GM18505 (cell line): Measurements from ENCODE around the gene COX19.

Experiments used
- ATAC-seq: cut with Tn5 transposase; IDR thresholded peaks from one replicate; pipeline ENCODE4 v1.9.1; 2021; ENCODE audit not compliant: unreplicated experiment
- POLR2A ChIP-seq: IDR thresholded peaks from 4 replicates; pipeline ENCODE4 v1.6.1; 2011; ENCODE audit warnings: borderline replicate concordance; ENCODE audit not compliant: insufficient read depth, insufficient read length; ENCODE audit errors: extremely low read depth

COX19 gene

GRCh38 chr7:922334-923107 is 52.8 kb downstream of the COX19 start:
- ATAC-seq = no peak
- no peak for TF ChIP-seq POLR2A

DNA sequence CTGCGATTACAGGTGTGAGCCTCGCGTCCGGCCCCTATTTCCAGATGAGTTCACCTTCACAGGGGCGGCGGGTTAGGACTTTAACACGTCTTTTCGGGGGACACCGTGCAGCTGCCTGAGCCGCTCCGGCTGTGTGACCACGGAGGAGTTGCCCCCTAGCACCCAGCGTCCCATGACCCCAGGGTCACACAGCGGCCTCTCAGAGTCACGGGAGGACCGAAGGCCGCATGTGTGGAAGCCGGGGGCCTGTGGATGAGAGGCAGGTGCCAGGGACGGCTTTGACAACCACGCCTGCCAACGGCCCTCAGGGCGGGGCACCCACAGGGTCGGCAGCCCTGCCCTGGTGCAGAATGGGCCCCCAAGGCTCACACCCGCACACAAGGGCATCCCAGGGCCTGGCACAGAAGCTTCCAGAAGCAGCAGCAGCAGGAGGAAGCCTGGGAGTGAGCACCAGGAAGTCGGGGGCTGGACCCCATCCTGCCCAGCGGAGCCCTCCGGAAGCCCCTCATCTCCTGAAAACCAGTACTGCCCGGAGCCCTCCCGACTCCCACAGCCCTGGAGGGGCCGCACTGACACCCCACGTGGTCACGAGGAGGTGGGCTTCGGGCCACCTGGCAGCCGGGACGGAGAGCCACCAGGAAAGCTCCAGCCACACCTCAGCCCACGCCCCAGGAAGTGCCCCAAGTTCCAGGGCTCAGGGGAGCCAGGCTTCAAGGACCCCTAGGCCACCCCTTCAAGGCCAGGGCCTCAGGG is 53.6 kb downstream of the COX19 start:
- no peak for ATAC-seq
- TF ChIP-seq POLR2A = peak; percentile 31

GRCh38 chr7:921071-921461 is 54.3 kb downstream of the COX19 start:
- no peak for TF ChIP-seq POLR2A
- ATAC-seq = no peak

DNA sequence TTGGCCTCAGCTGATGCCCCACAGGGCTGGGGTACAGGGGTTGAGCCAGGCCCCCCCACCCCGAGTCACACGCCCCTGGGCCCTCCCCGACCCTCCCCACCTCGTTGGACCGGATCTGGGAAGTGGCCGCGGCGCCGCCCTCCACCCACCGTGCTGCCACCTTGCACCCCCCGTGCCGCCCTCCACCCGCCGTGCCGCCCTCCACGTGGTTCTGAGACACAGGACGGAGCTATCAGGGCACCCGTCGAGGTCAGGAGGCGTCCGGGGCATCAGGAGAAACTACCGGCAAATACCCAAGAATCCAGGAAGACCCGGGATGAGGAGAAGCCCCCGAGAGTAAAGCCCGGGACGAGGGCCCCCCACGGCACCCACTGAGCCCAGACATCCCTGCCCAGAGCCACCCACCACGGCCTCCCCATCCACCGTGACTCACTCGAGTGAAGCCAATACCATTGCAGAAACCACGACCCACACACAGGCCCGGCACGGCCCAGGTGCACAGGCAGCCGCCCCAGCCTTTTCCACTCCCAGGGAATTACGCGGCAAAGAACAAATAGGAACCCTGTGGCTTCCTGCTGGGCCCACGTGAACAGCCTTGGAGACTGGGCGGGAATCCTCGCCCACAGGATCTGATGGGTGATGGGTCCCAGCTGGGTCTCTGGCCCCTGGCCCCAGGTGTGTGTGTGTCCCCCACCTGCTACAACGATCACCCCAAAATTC is 54.8 kb downstream of the COX19 start:
- TF ChIP-seq POLR2A = no peak
- no peak for ATAC-seq

- no peak for ATAC-seq
- no peak for TF ChIP-seq POLR2A
Measured at GRCh38 chr7:919924-920341, 55.4 kb downstream of the COX19 start.

DNA sequence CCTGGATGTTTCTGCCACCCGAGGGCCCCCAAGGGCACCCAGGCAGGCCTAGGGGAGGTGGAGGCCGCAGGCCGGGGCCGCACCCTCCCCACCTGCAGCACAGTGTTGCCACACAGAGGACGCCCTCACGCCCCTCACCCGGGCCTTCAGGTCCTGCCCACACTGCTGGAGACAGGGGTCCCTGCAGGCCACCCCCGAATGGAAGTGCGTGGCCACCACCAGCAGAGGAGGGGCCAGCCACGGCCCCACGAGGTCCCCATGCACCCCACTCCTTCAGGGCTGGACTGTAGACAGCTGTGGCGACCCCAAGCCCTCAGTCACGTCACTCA is 56.3 kb downstream of the COX19 start:
- ATAC-seq = no peak
- TF ChIP-seq POLR2A = no peak

- ATAC-seq = no peak
Measured at GRCh38 chr7:918441-919113, 56.8 kb downstream of the COX19 start.

DNA sequence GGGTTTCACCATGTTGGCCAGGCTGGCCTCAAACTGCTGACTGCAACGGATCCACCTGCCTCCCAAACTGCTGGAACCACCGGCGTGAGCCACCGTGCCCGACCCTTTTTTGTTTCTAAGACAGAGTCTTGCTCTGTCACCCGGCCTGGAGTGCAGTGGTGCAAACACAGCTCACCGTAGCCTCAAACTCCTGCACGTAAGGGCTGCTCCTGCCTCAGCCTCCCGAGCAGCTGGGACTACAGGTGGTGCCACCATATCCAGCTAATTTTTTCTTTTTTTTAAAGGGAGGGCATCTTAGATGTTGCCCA is 57.3 kb downstream of the COX19 start:
- ATAC-seq = no peak
- TF ChIP-seq POLR2A = no peak

More at GRCh38 chr7:918441-919113, 56.8 kb downstream of the COX19 start:
- no peak for TF ChIP-seq POLR2A

DNA sequence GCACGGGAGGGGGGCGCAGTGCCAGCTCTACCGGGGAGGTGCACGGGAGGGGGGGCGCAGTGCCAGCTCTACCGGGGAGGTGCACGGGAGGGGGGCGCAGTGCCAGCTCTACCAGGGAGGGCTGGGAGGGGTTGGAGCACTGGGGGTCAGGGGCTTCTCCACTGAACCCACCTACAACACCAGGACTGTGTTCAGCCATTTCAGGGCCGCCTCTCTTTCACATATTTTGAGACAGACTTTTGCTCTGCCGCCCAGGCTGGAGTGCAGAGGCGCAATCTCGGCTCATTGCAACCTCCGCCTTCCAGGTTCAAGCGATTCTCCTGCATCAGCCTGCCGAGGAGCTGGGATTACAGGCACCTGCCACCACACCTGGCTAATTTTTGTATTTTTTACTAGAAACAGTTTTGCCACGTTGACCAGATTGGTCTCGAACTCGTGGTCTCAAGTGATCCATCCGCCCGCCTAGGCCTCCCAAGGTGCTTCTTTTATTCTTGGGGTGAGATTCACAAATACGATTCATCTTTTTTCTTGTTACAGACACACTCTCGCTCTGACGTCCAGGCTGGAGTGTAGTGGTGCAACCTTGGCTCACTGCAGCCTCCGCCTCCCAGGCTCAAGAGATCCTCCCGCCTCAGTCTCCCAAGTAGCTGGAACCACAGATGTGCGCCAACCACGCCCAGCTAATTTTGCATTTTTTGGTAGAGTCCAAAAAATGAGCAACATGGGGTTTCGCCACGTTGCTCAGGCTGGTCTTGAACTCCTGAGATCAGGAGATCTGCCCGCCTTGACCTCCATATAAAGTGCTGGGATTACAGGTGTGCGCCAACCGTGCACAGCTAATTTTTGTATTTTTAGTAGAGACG is 57.9 kb downstream of the COX19 start:
- TF ChIP-seq POLR2A = no peak
- ATAC-seq = no peak

DNA sequence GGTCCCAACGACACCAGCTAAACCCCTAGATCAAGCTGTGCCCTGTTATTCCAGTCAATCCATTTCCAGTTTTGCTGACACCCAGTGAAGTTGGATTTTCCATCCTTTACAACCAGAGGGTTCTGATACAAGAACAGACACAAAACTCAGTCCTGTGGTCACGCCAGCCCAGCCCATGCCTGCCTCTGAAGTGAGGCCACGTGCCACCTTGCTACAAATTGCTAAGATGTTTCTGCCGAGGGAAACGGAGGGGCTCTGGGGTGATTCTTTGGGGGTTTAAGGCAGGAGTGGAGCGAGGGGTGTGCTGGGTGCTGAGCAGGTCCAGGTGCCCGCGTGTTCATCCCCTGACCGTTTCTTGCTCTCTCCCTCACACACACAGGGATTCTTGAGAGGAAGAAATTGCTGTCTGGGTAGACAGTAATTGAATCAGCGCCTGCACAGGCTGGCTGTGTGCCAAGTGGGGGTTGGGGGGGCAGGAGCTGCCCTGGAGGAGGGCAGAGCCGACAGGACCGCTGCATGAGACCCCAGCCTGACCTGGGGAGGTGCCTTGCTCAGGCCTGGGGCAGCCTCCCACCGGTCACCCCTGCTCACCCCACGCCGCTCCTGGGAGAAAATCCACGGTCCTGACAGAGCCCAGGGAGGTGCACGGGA is 58.9 kb downstream of the COX19 start:
- ATAC-seq = no peak
- TF ChIP-seq POLR2A = no peak
